ENCODE data around the gene PBRM1. TPM values are rescaled to one million over a fixed set of nuclear protein-coding genes. Genes with fewer than 3 reads are reported as not detected.

PBRM1 gene
- total and polyA plus RNA-seq, 2 experiments from 2014 or later = 57.5 to 72.5 TPM

- no peaks in the 10 kb centered on the region for H3K9me3 Mint-ChIP-seq
- no peaks in the 10 kb centered on the region; the same call in 1 of the 2 replicates for H4K20me1 ChIP-seq (replicated peaks; ENCODE audit: insufficient read depth)
- no peak for DNase-seq (ENCODE audit: low spot score)
Measured at GRCh38 chr3:52524258-52524751, 161.4 kb downstream of the PBRM1 start.

More at GRCh38 chr3:52524258-52524751, 161.4 kb downstream of the PBRM1 start:
- Mint-ChIP-seq H3K4me3 (no peak overlapping the region), H3K27ac (peak overlapping the region; percentile 44; the same call in 1 of the 2 replicates), H3K4me1 (no peaks in the 10 kb centered on the region), H3K36me3 (ENCODE audit: low read depth) (peaks cover 48% of the 10 kb centered on the region), H3K27me3 (ENCODE audit: insufficient read depth, low read depth, poor library complexity) (peaks cover 10% of the 10 kb centered on the region)
- ATAC-seq = no peak
- H3K79me2 ChIP-seq (replicated peaks; ENCODE audit: insufficient read depth) = no peaks in the 10 kb centered on the region
- H3K9me2 ChIP-seq (ENCODE audit: insufficient read depth) = no peaks in the 10 kb centered on the region
- no peak overlapping the region for H3K4me2 ChIP-seq
- H3K4me3 ChIP-seq = no peak overlapping the region
- no peak overlapping the region for H2AFZ ChIP-seq
- H3K4me1 ChIP-seq (ENCODE audit: insufficient read depth) = no peaks in the 10 kb centered on the region
- no peaks in the 10 kb centered on the region for H3K27me3 ChIP-seq (ENCODE audit: insufficient read depth)
- H3K27ac ChIP-seq (ENCODE audit: low read depth) = no peak overlapping the region
- TF ChIP-seq JUNB (IDR thresholded peaks at IDR 0.05; ENCODE audit: unreplicated experiment) (no peak), EZH2phosphoT487 (IDR thresholded peaks at IDR 0.05; ENCODE audit: unreplicated experiment) (no peak), POLR2AphosphoS5 (IDR thresholded peaks at IDR 0.05; ENCODE audit: low read depth) (no peak), ZNF462 (CRISPR knock-in tag; IDR thresholded peaks at IDR 0.05) (no peak), NANOG (IDR thresholded peaks at IDR 0.05; ENCODE audit: borderline replicate concordance) (no peak), REST (IDR thresholded peaks at IDR 0.05; ENCODE audit: unreplicated experiment) (no peak), CTCF (conservative IDR thresholded peaks at IDR 0.05; ENCODE audit: low read depth in 2 of 2) (no peak), STAT1 (IDR thresholded peaks at IDR 0.05; ENCODE audit: unreplicated experiment) (no peak), ZNF114 (CRISPR knock-in tag; IDR thresholded peaks at IDR 0.05) (no peak), EZH2 (IDR thresholded peaks at IDR 0.05; ENCODE audit: low read depth, unreplicated experiment) (no peak)
- H3F3A ChIP-seq (replicated peaks; ENCODE audit: low read depth) = no peaks in the 10 kb centered on the region
- peaks cover 10% of the 10 kb centered on the region; the same call in 1 of the 2 replicates for H3K36me3 ChIP-seq (ENCODE audit: insufficient read depth)

Measured in GM23338 (cell line).